ENCODE results near the gene GFOD1. TPM values are rescaled to one million over a fixed set of nuclear protein-coding genes. Genes with fewer than 3 reads are reported as not detected.
A peak's percentile ranks its signal among the peaks of the same experiment; 100 is the strongest.

The GFOD1 gene
- total and polyA plus RNA-seq, 5 donors = 30.3 to 81.7 (median 54.0) TPM

DNA sequence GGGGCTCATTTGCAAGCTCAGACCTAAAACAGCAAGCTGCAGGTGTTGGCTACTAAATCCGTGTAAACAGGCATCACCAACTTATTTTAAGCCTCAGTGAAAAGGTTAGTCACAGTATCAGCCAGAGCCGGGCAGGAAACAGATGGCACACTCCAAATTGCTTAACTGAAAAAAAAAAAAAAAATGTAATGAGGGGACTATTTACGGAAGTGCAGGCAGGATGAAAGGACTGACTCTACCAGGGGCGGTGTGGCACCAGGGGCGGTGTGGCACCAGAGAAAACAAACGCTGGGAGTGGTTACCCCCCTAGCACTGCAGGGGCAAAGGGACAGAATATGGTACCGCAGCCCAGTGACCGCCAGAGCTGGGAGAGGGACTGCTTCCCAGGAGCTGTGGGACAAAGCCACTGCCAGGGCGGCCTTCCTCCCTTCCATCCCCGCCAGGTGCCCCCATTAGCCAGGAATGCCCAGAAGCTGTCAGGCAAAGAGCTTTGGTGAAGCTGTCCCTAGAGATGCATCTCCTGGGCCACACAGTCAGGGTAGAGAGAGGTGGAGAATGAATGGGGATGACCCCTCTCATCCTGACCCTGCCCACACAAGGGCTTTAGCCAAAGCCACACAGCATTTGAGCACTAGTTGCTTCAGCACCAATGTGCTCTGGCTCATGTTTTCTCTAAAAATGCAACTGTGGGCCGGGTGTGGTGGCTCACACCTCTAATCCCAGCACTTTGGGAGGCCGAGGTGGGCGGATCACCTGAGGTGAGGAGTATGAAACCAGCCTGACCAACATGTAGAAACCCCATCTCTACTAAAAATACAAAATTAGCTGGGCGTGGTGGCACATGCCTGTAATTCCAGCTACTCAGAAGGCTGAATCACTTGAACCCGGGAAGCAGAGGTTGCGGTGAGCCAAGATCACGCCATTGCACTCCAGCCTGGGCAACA is 39.6 kb upstream of the GFOD1 start:
- H3K4me3 ChIP-seq (ENCODE audit: low read length) = no peak overlapping the region
- peaks cover 2% of the 10 kb centered on the region for H3K4me1 ChIP-seq (ENCODE audit: control insufficient read depth, insufficient read depth, low read length)
- peak overlapping the region; percentile 61 for H3K27ac ChIP-seq (ENCODE audit: low read length)
- ATAC-seq (peak; percentile 62 to 67), DNase-seq (peak; percentile 26 to 65 (median 54))
- intact Hi-C loops (cut with DNase I) = loop anchor here in 1 of 4 donors (5.0 kb wide), 1 partner anchor 40 kb away; the partner anchor contains the start of gene GFOD1
- no peaks in the 10 kb centered on the region for H3K27me3 ChIP-seq (ENCODE audit: control insufficient read depth, insufficient read depth)
- 54% methylated on average over 17 of the region's 17 CpGs for WGBS
- no peaks in the 10 kb centered on the region for H3K9me3 ChIP-seq (ENCODE audit: control insufficient read depth, low read length)

DNA sequence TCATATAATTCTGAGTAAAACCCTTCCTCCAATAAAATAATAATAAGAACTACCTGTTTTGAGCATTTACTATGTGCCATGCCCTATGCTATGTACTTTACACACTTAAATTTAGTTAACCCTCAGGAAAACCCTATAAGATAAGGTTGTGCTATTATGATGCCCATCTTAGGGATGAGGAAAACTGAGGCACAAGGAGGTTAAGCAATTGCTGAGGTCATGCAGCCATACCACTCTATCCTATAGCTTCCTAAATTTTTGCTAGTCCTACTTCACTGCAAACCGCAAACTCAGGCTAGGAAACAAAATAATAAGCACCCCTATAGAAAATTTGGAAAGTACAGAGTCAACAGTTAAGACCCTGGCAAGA is 38.9 kb upstream of the GFOD1 start:
- Histone ChIP-seq H3K4me3 (ENCODE audit: low read length) (no peak overlapping the region), H3K27ac (ENCODE audit: low read length) (peak overlapping the region; percentile 61), H3K4me1 (ENCODE audit: control insufficient read depth, insufficient read depth, low read length) (peaks cover 2% of the 10 kb centered on the region), H3K9me3 (ENCODE audit: control insufficient read depth, low read length) (no peaks in the 10 kb centered on the region), H3K27me3 (ENCODE audit: control insufficient read depth, insufficient read depth) (no peaks in the 10 kb centered on the region)
- 81% methylated on average over 1 of the region's 1 CpG for WGBS
- DNase-seq = no peak
- ATAC-seq = no peak
- intact Hi-C loops (cut with DNase I) = loop anchor here in 1 of 4 donors (5.0 kb wide), 1 partner anchor 39 kb away; the partner anchor contains the start of gene GFOD1

DNA sequence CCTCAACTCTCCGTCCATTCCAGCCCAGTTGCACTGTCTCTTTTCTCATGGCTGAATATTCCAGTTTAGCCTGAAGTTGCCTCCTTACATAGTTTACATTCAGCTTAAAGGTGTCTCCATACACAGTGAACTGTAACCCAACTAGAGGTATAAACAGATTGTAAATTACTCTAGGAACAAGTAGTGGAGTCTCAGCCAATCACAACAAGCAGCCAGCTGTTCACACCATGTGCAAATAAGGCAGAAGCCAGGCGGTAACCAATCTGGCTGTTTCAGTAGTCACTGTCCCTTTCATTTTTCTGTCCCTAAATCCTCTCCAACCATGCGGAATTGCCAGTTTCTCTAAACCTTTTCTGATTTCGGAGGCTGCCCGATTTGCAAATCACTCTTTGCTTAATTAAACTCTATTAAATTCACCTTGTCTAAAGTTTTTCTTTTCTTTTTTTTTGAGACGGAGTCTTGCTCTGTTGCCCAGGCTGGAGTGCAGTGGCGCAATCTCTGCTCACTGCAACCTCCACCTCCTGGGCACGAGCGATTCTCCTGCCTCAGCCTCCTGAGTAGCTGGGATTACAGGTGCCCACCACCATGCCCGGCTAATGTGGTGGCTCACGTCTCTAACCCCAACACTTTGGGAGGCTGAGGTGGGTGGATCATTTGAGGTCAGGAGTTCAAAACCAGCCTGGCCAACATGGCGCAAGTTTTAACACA is 37.6 kb upstream of the GFOD1 start:
- ATAC-seq (no peak), DNase-seq (no peak)
- Histone ChIP-seq H3K9me3 (ENCODE audit: control insufficient read depth, low read length) (no peaks in the 10 kb centered on the region), H3K4me3 (ENCODE audit: low read length) (no peak overlapping the region), H3K27me3 (ENCODE audit: control insufficient read depth, insufficient read depth) (no peaks in the 10 kb centered on the region), H3K27ac (ENCODE audit: low read length) (peak overlapping the region; percentile 81), H3K4me1 (ENCODE audit: control insufficient read depth, insufficient read depth, low read length) (peaks cover 2% of the 10 kb centered on the region)
- intact Hi-C loops (cut with DNase I) = loop anchor here in 1 of 4 donors (5.0 kb wide), 1 partner anchor 38 kb away; the partner anchor contains the start of gene GFOD1
- 93% methylated on average over 12 of the region's 12 CpGs for WGBS

DNA sequence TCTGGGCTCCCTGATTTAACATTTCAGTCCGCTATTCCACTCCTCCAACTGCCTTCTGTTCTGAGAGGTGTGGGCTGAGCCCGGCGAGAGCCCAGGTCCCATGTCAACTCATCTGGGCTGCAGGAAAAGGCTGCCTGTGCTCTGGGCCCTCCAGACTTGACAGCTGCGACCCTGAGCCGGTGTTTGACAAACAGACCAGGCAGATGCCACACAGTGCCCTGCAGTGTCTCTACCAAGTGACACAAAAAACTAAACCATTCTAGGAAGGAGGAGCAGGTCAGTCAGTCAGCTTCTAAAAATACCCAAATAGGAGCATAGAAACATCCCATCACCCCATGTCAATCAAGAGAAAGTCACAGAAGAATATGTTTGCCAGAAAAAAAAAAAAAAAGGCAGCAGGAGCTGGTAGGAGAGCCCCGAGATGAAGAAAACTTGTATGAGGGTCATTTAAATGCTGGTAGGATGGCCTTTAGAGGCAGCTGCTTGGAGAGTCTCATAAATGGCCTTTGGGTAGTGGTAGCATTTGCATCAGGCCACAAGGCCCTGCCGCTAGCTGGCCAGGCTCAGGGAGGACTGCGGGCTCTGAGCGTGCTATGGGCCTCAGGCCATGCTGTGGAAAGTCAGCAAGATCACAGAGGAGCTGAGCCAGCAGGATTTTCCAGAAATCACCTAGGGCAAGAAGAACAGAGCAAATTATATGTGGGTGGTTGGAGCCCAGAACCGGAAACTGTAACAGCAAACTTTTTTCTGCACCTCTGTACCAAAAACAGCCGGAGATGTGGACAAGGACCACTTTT is 36.6 kb upstream of the GFOD1 start:
- WGBS = 76% methylated on average over 11 of the region's 11 CpGs
- peak; percentile 15 to 34 for ATAC-seq
- Histone ChIP-seq H3K27ac (ENCODE audit: low read length) (peak overlapping the region; percentile 81), H3K27me3 (ENCODE audit: control insufficient read depth, insufficient read depth) (no peaks in the 10 kb centered on the region), H3K9me3 (ENCODE audit: control insufficient read depth, low read length) (no peaks in the 10 kb centered on the region), H3K4me3 (ENCODE audit: low read length) (no peak overlapping the region), H3K4me1 (ENCODE audit: control insufficient read depth, insufficient read depth, low read length) (peaks cover 2% of the 10 kb centered on the region)
- no peak for DNase-seq
- intact Hi-C loops (cut with DNase I) = no loop called here

DNA sequence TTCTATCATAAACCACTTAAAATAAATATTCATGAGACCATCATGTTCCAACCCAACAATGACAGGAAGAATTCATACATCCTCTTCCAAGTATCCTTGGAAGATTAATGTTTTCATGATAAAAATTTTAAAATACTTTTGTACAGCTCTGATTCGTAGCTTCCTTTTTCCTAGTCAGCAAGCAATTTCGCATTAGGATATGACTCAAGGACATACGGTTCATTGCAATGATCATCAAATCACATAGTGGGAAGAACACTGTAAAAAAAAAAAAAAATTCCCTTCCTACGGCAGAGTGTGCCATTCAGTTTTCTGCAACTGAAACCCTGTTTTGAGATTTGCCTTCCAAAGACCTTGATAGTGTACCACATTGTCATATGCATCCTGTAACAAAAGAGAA is 35.3 kb upstream of the GFOD1 start:
- no peak for ATAC-seq
- H3K9me3 ChIP-seq (ENCODE audit: control insufficient read depth, low read length) = no peaks in the 10 kb centered on the region
- WGBS = 53% methylated on average over 4 of the region's 4 CpGs
- H3K27ac ChIP-seq (ENCODE audit: low read length) = no peak overlapping the region
- intact Hi-C loops (cut with DNase I) = no loop called here
- H3K4me1 ChIP-seq (ENCODE audit: control insufficient read depth, insufficient read depth, low read length) = peaks cover 2% of the 10 kb centered on the region
- H3K4me3 ChIP-seq (ENCODE audit: low read length) = no peak overlapping the region
- DNase-seq = no peak
- no peaks in the 10 kb centered on the region for H3K27me3 ChIP-seq (ENCODE audit: control insufficient read depth, insufficient read depth)

DNA sequence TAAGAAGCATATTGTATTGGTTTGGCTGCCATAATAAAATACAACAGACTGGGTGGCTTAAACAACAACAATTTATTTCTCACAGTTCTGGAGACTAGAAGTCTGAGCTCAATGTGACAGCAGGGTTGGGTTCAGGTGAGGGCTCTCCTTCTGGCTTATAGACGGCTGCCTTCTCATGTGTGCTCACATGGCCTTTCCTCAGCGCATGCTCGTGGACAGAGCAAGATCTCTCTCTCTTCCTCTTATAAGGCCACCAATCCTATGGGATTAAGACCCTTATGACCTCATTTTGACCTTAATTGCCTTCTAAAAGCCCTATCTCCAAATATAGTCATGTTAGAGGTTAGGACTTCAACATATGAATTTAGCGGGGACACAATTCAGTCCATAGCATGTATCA is 32.4 kb upstream of the GFOD1 start:
- H3K27ac ChIP-seq (ENCODE audit: low read length) = no peak overlapping the region
- H3K9me3 ChIP-seq (ENCODE audit: control insufficient read depth, low read length) = no peaks in the 10 kb centered on the region
- H3K27me3 ChIP-seq (ENCODE audit: control insufficient read depth, insufficient read depth) = no peaks in the 10 kb centered on the region
- 94% methylated on average over 4 of the region's 4 CpGs for WGBS
- no peak overlapping the region for H3K4me3 ChIP-seq (ENCODE audit: low read length)
- no peaks in the 10 kb centered on the region for H3K4me1 ChIP-seq (ENCODE audit: control insufficient read depth, insufficient read depth, low read length)
- ATAC-seq (no peak), DNase-seq (no peak)
- intact Hi-C loops (cut with DNase I) = no loop called here

DNA sequence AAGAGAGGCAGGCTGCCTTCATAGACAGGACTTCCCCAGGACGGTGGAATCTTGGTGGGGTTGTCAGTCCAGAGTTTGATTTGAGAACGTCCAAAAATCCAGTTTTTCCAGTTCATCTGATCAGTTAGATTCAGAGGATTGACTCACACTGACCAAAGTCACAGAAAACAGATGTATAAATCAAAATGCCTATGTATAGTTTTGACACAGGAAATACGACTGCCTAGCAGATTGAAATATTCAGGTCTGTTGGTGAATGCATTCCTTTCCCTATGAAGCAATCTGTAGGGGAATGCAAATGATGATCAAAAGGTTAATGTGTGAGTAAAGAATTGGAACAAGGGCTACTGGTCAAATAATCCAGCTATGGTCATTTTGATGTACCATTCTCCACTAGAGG is 29.7 kb upstream of the GFOD1 start:
- no peak overlapping the region for H3K27ac ChIP-seq (ENCODE audit: low read length)
- no peaks in the 10 kb centered on the region for H3K9me3 ChIP-seq (ENCODE audit: control insufficient read depth, low read length)
- no peaks in the 10 kb centered on the region for H3K27me3 ChIP-seq (ENCODE audit: control insufficient read depth, insufficient read depth)
- intact Hi-C loops (cut with DNase I) = no loop called here
- ATAC-seq (no peak), DNase-seq (no peak)
- H3K4me1 ChIP-seq (ENCODE audit: control insufficient read depth, insufficient read depth, low read length) = no peaks in the 10 kb centered on the region
- 60% methylated on average over 3 of the region's 3 CpGs for WGBS
- no peak overlapping the region for H3K4me3 ChIP-seq (ENCODE audit: low read length)

DNA sequence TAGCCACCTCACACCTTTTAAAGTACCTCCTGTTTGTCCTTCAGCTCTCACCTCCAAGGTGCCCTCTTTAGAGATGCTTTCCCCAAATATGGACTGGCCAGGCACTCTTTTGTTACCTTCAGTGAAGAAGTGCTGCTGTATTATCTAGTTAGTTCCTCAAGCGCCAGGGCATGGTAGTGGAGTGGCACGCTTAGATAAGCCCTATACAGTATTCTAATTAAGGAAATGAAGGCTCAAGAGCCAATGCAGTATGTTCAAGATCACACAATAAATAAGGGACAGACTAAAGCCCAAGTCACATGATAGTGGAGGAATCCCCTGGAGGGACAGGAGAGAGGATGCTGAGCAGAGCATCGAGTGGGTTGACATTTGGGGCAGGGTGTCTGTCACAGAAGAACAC is 28.5 kb upstream of the GFOD1 start:
- intact Hi-C loops (cut with DNase I) = no loop called here
- WGBS = 62% methylated on average over 3 of the region's 3 CpGs
- no peak overlapping the region for H3K27ac ChIP-seq (ENCODE audit: low read length)

DNA sequence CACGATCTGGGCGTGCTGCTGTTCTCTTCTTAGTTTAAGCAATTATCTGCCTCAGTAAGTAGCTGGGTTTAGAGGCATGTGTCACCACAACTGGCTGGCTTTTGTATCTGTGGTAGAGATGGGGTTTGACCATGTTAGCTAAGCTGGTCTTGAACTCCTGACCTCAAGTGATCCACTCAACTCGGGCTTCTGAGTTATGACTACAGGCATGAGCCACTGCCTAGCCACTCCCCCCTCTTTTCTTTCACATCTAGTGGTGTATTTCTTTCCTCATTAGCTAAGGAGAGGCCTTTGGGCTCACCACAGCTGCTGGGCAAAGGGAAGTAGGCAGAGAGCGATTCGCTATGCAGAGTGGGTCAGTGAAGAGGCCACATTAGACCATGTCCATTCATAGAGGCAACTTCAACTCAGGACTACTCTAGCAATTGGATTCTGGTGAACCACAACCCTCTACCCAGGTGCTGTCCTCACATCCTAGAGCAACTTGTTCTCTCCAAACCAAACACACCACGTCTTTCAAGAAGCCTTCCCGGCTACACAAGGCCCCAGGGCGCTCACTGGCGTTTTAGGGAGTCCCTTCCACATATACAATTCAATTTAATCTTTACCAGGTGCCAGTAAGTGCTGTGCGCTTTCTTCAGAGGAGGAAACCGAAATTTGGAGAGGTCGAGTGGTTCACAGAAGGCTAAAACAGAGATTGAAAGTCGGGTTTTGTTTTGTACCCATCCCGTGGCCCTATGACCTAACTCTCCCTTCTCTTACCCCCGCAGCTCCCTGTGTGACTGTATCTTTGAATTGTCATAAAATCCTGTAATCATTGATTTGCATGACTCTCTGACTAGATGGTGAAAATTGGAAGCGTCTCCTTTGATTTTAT is 26.5 kb upstream of the GFOD1 start:
- Histone ChIP-seq H3K27ac (ENCODE audit: low read length) (no peak overlapping the region), H3K9me3 (ENCODE audit: control insufficient read depth, low read length) (no peaks in the 10 kb centered on the region), H3K4me3 (ENCODE audit: low read length) (no peak overlapping the region), H3K27me3 (ENCODE audit: control insufficient read depth, insufficient read depth) (no peaks in the 10 kb centered on the region), H3K4me1 (ENCODE audit: control insufficient read depth, insufficient read depth, low read length) (peaks cover 1% of the 10 kb centered on the region)
- no peak for DNase-seq
- WGBS = 80% methylated on average over 16 of the region's 16 CpGs
- intact Hi-C loops (cut with DNase I) = no loop called here
- no peak for ATAC-seq

More for the DNA sequence above, 28.5 kb upstream of the GFOD1 start:
- H3K4me3 ChIP-seq (ENCODE audit: low read length) = no peak overlapping the region
- peaks cover 1% of the 10 kb centered on the region for H3K4me1 ChIP-seq (ENCODE audit: control insufficient read depth, insufficient read depth, low read length)
- no peaks in the 10 kb centered on the region for H3K9me3 ChIP-seq (ENCODE audit: control insufficient read depth, low read length)
- ATAC-seq (no peak), DNase-seq (no peak)
- H3K27me3 ChIP-seq (ENCODE audit: control insufficient read depth, insufficient read depth) = no peaks in the 10 kb centered on the region

DNA sequence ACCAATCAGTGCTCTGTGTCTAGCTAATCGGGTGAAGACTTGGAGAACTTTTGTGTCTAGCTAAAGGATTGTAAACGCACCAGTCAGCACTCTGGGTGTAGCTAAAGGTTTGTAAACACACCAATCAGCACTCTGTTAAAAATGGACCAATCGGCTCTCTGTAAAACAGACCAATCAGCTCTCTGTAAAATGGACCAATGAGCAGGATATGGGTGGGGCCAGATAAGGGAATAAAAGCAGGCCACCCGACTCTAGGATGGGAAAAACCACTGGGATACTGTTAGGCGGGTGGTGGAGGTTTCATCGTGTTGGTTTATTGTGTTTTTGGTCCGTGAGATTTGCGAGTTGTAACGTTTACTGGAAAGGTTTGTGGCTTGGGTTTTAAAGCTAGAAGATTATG is 25.5 kb upstream of the GFOD1 start:
- no peaks in the 10 kb centered on the region for H3K9me3 ChIP-seq (ENCODE audit: control insufficient read depth, low read length)
- intact Hi-C loops (cut with DNase I) = no loop called here
- H3K27me3 ChIP-seq (ENCODE audit: control insufficient read depth, insufficient read depth) = no peaks in the 10 kb centered on the region
- WGBS = 81% methylated on average over 9 of the region's 9 CpGs
- H3K27ac ChIP-seq (ENCODE audit: low read length) = no peak overlapping the region
- ATAC-seq (no peak), DNase-seq (no peak)
- peaks cover 1% of the 10 kb centered on the region for H3K4me1 ChIP-seq (ENCODE audit: control insufficient read depth, insufficient read depth, low read length)
- H3K4me3 ChIP-seq (ENCODE audit: low read length) = no peak overlapping the region
